BJ (cell line): ENCODE results near the gene PACRG. TPM values are rescaled to one million over a fixed set of nuclear protein-coding genes. Genes with fewer than 3 reads are reported as not detected.

Experiments
- CTCF ChIA-PET: fragments of 350-600 bp; formaldehyde crosslinking; extraction: SDS; loops from one replicate; lab custom pipeline; 2021; ENCODE audit warnings: antibody characterized with exemption, inconsistent platforms; lab: Yijun Ruan, JAX
- POLR2A ChIA-PET: fragments of 300-600 bp; sonication (Branson Sonifier 250); formaldehyde crosslinking; extraction: SDS; loops from one replicate; lab custom pipeline; 2021; ENCODE audit warnings: antibody characterized with exemption; lab: Charles Lee
- DNase-seq: peaks from one replicate; pipeline ENCODE4 v3.0.0-alpha.2; 2011; ENCODE audit warnings: low read depth
- H3K27me3 ChIP-seq: 2 replicates; pipeline ENCODE4 v1.6.0; 2011; ENCODE audit warnings: low read length; ENCODE audit not compliant: control insufficient read depth, insufficient read depth
- H3K36me3 ChIP-seq: 2 replicates; pipeline ENCODE4 v1.5.1; 2011; ENCODE audit warnings: low read length; ENCODE audit not compliant: control insufficient read depth, insufficient read depth
- H3K4me3 ChIP-seq: 2 replicates; pipeline ENCODE4 v1.5.1; 2011; ENCODE audit warnings: low read depth, mild to moderate bottlenecking, control low read depth, low read length
- polyA plus RNA-seq: library from polyadenylated mRNA; depleted of rRNA; stranded (reverse); fragments of >200 nt; gene quantifications from 2 replicates; pipeline ENCODE4 v1.2.3, GENCODE V29; 2011
- TF ChIP-seq, protein P1 (sequence below): IDR thresholded peaks from 2 replicates; pipeline ENCODE4 v1.5.1; 2011; ENCODE audit warnings: low read depth, mild to moderate bottlenecking, control low read depth, inconsistent platforms, low read length, moderate library complexity; ENCODE audit not compliant: insufficient read depth

The PACRG gene
- polyA plus RNA-seq, 1 experiment = 0.20 TPM

GRCh38 chr6:163146036-163146435 lies 418.3 kb downstream of the PACRG start:
- CTCF ChIA-PET = no interaction called here
- Histone ChIP-seq H3K4me3 (no peak overlapping the region), H3K27me3 (no peaks in the 10 kb centered on the region), H3K36me3 (no peaks in the 10 kb centered on the region)
- no peak for DNase-seq
- TF ChIP-seq, protein P1, sequence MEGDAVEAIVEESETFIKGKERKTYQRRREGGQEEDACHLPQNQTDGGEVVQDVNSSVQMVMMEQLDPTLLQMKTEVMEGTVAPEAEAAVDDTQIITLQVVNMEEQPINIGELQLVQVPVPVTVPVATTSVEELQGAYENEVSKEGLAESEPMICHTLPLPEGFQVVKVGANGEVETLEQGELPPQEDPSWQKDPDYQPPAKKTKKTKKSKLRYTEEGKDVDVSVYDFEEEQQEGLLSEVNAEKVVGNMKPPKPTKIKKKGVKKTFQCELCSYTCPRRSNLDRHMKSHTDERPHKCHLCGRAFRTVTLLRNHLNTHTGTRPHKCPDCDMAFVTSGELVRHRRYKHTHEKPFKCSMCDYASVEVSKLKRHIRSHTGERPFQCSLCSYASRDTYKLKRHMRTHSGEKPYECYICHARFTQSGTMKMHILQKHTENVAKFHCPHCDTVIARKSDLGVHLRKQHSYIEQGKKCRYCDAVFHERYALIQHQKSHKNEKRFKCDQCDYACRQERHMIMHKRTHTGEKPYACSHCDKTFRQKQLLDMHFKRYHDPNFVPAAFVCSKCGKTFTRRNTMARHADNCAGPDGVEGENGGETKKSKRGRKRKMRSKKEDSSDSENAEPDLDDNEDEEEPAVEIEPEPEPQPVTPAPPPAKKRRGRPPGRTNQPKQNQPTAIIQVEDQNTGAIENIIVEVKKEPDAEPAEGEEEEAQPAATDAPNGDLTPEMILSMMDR = no peak
- POLR2A ChIA-PET = no interaction called here

- TF ChIP-seq, protein P1 = no peak
- no peak overlapping the region for H3K4me3 ChIP-seq
- no peak for DNase-seq
- CTCF ChIA-PET = no interaction called here
- no peaks in the 10 kb centered on the region for H3K27me3 ChIP-seq
- H3K36me3 ChIP-seq = no peaks in the 10 kb centered on the region
- POLR2A ChIA-PET = no interaction called here
These were observed 420.2 kb downstream of the PACRG start for GRCh38 chr6:163147994-163148393.

DNA sequence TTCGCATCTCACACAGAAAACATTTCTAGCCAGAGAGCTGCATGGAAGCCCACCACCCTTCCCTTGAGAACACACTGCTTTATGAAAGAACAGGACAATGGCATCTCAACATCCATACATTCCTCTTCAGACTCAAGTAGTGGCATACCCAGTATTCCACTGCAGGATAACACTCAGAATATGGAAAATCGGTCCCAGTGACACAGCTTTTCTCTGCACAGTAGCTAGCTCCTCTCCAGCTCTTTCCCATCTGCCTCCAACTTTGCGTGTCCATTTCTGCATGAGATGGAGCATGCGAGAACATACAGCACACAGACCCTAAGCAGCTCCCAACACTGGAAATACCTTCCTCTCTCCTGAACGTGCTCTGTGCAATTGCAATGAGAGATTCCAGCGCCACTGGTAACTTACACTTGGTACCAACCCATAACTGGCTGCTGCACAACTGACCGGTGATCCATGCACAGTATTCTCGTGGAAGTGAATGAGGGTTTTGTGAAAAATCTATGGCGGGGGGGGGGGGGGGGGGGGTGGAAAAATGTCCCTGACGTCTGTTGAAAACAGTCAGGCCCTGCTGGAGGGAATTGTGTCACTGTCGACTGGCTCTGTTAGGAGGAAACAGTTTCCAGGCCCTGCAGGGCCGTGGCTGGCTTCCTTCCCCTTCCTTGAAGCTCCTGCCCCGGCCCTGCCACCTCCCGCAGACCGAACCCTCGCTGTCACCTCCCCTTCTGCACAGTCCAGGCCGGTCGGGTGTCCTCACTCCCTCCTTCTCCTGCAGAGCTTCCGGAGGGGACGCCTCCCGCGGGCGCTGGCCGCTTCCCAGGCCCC lies 420.9 kb downstream of the PACRG start:
- Histone ChIP-seq H3K4me3 (no peak overlapping the region), H3K27me3 (no peaks in the 10 kb centered on the region), H3K36me3 (no peaks in the 10 kb centered on the region)
- ChIA-PET CTCF (no interaction called here), POLR2A (no interaction called here)
- TF ChIP-seq, protein P1 = no peak
- DNase-seq = no peak

DNA sequence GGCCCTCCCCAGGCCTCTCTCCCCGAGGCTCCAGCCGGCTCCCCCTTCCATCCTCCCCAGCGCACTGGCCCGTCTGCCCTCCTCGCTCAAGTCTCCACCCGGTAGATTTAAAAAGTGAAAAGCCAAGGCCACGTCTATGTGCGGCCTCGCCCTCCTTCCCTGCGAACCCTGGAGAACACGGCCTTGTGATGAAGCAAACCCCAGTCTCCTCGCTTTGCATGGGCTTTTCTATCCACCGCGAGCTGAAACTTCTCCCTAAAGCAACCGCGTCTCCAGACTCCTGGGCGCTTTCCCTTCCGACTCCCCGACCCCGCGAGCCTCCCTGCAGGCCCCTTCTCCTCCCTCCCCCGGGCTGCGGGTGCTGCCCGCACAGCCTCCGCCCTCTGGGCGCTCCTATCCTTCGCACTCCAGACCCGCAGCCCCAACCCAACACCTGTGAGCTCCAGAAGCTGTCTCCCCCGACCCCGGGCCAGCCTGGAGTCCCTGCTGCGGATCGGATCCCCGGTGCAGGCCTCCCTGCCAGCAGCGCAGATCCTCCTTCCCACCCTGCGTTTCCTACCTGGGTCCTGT lies 421.6 kb downstream of the PACRG start:
- DNase-seq = no peak
- no peak overlapping the region for H3K4me3 ChIP-seq
- CTCF ChIA-PET = no interaction called here
- no peaks in the 10 kb centered on the region for H3K27me3 ChIP-seq
- TF ChIP-seq, protein P1 = no peak
- POLR2A ChIA-PET = no interaction called here
- H3K36me3 ChIP-seq = no peaks in the 10 kb centered on the region

DNA sequence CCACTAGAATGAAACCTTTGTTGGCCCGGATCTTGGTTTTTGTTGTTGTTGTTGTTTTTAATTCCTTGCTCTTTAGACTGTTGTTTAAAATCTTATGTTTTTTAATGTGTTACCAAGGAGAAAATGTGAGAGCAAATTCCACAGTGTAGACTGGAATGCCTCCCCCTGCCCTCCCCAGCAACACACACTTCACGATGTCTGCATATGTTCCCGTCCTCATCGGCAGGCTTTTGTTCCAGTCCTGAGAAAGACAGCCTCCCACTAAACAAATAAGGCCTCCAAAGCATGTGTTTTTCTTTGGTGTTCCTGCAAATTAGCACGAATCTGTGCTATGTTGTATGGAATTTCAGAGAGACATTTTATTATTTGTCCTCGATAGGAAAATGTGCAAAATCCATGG lies 423.4 kb downstream of the PACRG start:
- TF ChIP-seq, protein P1 = no peak
- CTCF ChIA-PET = no interaction called here
- DNase-seq = no peak

More for the DNA sequence above, 423.4 kb downstream of the PACRG start:
- Histone ChIP-seq H3K27me3 (no peaks in the 10 kb centered on the region), H3K4me3 (no peak overlapping the region), H3K36me3 (no peaks in the 10 kb centered on the region)
- POLR2A ChIA-PET = no interaction called here
